ENCODE results near the gene PLCL1.

GRCh38 chr2:197883354-197884032 is 79.1 kb downstream of the PLCL1 start:
- TF ChIP-seq, protein P1, sequence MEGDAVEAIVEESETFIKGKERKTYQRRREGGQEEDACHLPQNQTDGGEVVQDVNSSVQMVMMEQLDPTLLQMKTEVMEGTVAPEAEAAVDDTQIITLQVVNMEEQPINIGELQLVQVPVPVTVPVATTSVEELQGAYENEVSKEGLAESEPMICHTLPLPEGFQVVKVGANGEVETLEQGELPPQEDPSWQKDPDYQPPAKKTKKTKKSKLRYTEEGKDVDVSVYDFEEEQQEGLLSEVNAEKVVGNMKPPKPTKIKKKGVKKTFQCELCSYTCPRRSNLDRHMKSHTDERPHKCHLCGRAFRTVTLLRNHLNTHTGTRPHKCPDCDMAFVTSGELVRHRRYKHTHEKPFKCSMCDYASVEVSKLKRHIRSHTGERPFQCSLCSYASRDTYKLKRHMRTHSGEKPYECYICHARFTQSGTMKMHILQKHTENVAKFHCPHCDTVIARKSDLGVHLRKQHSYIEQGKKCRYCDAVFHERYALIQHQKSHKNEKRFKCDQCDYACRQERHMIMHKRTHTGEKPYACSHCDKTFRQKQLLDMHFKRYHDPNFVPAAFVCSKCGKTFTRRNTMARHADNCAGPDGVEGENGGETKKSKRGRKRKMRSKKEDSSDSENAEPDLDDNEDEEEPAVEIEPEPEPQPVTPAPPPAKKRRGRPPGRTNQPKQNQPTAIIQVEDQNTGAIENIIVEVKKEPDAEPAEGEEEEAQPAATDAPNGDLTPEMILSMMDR (IDR thresholded peaks at IDR 0.05) = no peak
- no peak for TF ChIP-seq CHD2 (IDR thresholded peaks at IDR 0.05; ENCODE audit: low read length, partially characterized antibody)
- TF ChIP-seq ZBTB33 (IDR thresholded peaks at IDR 0.05; ENCODE audit: borderline replicate concordance, low read depth) = no peak
- TF ChIP-seq JUND (IDR thresholded peaks at IDR 0.05) = peak; percentile 68
- no peak for TF ChIP-seq REST (IDR thresholded peaks at IDR 0.05; ENCODE audit: low read depth, low read length)
- no peak for TF ChIP-seq POLR2AphosphoS5 (IDR thresholded peaks at IDR 0.05; ENCODE audit: low read depth, low read length)
- no peak for TF ChIP-seq RAD21 (IDR thresholded peaks at IDR 0.05; ENCODE audit: low read length)
- peak; percentile 74 for TF ChIP-seq NFIC (IDR thresholded peaks at IDR 0.05; ENCODE audit: borderline replicate concordance)
- TF ChIP-seq, protein P2, sequence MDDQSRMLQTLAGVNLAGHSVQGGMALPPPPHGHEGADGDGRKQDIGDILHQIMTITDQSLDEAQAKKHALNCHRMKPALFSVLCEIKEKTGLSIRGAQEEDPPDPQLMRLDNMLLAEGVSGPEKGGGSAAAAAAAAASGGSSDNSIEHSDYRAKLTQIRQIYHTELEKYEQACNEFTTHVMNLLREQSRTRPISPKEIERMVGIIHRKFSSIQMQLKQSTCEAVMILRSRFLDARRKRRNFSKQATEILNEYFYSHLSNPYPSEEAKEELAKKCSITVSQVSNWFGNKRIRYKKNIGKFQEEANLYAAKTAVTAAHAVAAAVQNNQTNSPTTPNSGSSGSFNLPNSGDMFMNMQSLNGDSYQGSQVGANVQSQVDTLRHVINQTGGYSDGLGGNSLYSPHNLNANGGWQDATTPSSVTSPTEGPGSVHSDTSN (IDR thresholded peaks at IDR 0.05) = peak; percentile 79
- no peak for TF ChIP-seq FOXM1 (IDR thresholded peaks at IDR 0.05; ENCODE audit: low read depth)
- no peak for TF ChIP-seq GATA2 (CRISPR knock-in tag; IDR thresholded peaks at IDR 0.05)
- TF ChIP-seq, protein P3, sequence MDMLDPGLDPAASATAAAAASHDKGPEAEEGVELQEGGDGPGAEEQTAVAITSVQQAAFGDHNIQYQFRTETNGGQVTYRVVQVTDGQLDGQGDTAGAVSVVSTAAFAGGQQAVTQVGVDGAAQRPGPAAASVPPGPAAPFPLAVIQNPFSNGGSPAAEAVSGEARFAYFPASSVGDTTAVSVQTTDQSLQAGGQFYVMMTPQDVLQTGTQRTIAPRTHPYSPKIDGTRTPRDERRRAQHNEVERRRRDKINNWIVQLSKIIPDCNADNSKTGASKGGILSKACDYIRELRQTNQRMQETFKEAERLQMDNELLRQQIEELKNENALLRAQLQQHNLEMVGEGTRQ (IDR thresholded peaks at IDR 0.05; ENCODE audit: borderline replicate concordance, low read depth, low read length) = no peak

Data from SK-N-SH (cell line).